ENCODE data around the gene DHODH.

DNA sequence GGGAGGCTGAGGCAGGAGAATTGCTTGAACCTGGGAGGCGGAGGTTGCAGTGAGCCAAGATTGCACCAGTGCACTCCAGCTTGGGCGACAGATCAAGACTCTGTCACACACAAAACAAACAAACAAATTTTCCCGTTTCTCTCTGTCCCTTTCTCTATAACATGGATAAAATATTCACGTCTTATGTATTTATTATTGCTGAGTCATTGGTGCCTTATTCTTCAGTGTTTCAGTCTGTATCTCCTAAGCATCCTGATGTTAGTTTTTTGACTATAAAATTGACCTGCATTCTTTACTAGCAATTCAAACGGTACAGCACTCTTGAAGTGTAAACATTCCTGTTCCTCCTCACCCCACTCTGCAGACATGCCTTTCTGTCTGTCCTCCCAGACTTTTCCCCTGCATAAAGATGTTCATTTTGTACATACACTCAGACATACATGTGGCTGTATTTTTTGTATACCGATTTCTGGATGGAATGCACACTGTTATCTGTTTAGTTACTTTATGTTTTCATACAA, 16.4 kb downstream of the DHODH start:
- TF ChIP-seq, protein P1, sequence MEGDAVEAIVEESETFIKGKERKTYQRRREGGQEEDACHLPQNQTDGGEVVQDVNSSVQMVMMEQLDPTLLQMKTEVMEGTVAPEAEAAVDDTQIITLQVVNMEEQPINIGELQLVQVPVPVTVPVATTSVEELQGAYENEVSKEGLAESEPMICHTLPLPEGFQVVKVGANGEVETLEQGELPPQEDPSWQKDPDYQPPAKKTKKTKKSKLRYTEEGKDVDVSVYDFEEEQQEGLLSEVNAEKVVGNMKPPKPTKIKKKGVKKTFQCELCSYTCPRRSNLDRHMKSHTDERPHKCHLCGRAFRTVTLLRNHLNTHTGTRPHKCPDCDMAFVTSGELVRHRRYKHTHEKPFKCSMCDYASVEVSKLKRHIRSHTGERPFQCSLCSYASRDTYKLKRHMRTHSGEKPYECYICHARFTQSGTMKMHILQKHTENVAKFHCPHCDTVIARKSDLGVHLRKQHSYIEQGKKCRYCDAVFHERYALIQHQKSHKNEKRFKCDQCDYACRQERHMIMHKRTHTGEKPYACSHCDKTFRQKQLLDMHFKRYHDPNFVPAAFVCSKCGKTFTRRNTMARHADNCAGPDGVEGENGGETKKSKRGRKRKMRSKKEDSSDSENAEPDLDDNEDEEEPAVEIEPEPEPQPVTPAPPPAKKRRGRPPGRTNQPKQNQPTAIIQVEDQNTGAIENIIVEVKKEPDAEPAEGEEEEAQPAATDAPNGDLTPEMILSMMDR (IDR thresholded peaks at IDR 0.05) = no peak
- TF ChIP-seq POLR2AphosphoS5 (IDR thresholded peaks at IDR 0.05) = no peak
- no peak for TF ChIP-seq POLR2A (IDR thresholded peaks at IDR 0.05)

Measured in gastroesophageal sphincter (tissue), 3 donors.